ENCODE measurements around the gene LARP6.

DNA sequence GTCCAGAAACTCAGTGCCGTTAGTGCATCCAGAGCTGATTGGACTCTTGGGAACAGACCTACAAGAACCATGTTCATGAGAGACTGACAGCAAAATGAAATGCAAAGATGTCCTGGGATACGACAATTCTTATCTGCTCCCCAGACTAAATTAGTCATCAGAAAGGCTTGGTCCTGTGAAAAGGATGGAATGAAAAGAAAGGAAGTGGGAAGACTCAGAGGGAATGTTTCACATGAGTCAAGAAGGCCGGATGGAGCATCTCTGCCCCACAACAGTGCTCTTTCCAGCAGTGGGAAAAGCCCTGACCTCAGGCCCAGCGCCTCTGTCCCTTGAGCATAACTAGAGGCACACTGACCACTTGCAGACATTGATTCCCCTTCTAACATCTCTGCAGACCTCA is 51.3 kb downstream of the LARP6 start:
- TF ChIP-seq, protein P1, sequence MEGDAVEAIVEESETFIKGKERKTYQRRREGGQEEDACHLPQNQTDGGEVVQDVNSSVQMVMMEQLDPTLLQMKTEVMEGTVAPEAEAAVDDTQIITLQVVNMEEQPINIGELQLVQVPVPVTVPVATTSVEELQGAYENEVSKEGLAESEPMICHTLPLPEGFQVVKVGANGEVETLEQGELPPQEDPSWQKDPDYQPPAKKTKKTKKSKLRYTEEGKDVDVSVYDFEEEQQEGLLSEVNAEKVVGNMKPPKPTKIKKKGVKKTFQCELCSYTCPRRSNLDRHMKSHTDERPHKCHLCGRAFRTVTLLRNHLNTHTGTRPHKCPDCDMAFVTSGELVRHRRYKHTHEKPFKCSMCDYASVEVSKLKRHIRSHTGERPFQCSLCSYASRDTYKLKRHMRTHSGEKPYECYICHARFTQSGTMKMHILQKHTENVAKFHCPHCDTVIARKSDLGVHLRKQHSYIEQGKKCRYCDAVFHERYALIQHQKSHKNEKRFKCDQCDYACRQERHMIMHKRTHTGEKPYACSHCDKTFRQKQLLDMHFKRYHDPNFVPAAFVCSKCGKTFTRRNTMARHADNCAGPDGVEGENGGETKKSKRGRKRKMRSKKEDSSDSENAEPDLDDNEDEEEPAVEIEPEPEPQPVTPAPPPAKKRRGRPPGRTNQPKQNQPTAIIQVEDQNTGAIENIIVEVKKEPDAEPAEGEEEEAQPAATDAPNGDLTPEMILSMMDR (IDR thresholded peaks at IDR 0.05) = no peak
- TF ChIP-seq, protein P2, sequence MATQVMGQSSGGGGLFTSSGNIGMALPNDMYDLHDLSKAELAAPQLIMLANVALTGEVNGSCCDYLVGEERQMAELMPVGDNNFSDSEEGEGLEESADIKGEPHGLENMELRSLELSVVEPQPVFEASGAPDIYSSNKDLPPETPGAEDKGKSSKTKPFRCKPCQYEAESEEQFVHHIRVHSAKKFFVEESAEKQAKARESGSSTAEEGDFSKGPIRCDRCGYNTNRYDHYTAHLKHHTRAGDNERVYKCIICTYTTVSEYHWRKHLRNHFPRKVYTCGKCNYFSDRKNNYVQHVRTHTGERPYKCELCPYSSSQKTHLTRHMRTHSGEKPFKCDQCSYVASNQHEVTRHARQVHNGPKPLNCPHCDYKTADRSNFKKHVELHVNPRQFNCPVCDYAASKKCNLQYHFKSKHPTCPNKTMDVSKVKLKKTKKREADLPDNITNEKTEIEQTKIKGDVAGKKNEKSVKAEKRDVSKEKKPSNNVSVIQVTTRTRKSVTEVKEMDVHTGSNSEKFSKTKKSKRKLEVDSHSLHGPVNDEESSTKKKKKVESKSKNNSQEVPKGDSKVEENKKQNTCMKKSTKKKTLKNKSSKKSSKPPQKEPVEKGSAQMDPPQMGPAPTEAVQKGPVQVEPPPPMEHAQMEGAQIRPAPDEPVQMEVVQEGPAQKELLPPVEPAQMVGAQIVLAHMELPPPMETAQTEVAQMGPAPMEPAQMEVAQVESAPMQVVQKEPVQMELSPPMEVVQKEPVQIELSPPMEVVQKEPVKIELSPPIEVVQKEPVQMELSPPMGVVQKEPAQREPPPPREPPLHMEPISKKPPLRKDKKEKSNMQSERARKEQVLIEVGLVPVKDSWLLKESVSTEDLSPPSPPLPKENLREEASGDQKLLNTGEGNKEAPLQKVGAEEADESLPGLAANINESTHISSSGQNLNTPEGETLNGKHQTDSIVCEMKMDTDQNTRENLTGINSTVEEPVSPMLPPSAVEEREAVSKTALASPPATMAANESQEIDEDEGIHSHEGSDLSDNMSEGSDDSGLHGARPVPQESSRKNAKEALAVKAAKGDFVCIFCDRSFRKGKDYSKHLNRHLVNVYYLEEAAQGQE (IDR thresholded peaks at IDR 0.05; ENCODE audit: insufficient read depth in 1 of 2, low read depth in 2 of 2, low read length in 1 of 2) = no peak
- TF ChIP-seq POLR2AphosphoS5 (IDR thresholded peaks at IDR 0.05; ENCODE audit: low read depth, low read length) (no peak), SIN3A (IDR thresholded peaks at IDR 0.05; ENCODE audit: borderline replicate concordance, insufficient read depth, low read depth, low read length) (no peak), TCF7L2 (IDR thresholded peaks at IDR 0.05; ENCODE audit: low read depth, low read length) (no peak)
